Activated T-helper 1 cell treated with Interleukin-2 at 50 U/mL for 16 hours (primary cell): ENCODE measurements around the gene B4GAT1.
"Not testable (repeated sequence)": the region's sequence is repeated elsewhere in the genome, so short reads cannot be mapped to it uniquely, and the experiment has no call there.

Experiments used
- DNase-seq: peaks from one replicate; pipeline ENCODE4 v3.0.0-alpha.2; 2020; ENCODE audit warnings: low read depth

The B4GAT1 gene

GRCh38 chr11:66363187-66363601, 15.8 kb upstream of the B4GAT1 start:
- no peak for DNase-seq

GRCh38 chr11:66362481-66363147, 15.2 kb upstream of the B4GAT1 start:
- DNase-seq: no peak

GRCh38 chr11:66361502-66361941, 14.1 kb upstream of the B4GAT1 start:
- no peak for DNase-seq

- DNase-seq: no peak
Measured at GRCh38 chr11:66360406-66361073, 13.1 kb upstream of the B4GAT1 start.

GRCh38 chr11:66359662-66360087, 12.2 kb upstream of the B4GAT1 start:
- no peak for DNase-seq

DNA sequence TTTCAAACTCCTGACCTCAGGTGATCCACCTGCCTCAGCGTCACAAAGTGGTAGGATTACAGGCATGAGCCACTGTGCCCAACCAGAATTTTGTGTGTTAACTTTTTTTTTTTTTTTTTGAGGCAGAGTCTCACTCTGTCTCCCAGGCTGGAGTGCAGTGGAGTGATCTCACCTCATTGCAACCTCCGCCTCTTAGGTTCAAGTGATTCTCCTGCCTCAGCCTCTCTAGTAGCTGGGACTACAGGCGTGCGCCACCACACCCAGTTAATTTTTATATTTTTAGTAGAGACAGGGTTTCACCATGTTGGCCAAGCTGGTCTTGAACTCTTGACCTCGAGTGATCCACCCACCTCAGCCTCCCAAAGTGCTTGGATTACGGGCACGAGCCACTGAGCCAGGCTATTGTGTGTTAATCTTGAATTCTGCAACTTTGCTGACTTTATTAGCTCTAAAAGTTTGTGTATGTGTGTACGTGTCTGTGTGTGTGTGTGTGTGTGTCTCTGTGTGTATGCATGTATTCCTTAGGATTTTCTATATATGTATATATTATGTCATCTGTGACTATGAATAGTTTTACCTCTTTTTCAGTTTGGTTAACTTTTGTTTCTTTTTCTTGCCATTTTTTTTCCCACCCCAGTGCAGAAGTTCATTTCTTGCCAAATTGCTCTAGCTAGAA, 3.3 kb upstream of the B4GAT1 start:
- DNase-seq: not testable (repeated sequence)

DNA sequence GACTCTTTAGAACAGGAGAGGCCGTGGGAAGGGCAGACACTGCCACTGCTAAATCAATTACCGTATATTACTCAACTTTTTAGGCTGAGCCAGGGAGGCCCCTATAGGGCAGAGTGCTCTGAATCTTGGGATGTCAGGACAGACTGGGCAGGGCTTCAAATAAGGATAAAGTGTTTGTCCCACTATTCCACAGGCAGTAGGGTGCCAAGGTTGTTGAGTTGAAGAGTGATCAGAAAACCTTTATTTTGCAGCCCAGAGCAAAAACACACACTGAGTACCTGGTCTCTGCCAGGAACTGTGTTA, 1.6 kb upstream of the B4GAT1 start:
- DNase-seq: no peak

DNA sequence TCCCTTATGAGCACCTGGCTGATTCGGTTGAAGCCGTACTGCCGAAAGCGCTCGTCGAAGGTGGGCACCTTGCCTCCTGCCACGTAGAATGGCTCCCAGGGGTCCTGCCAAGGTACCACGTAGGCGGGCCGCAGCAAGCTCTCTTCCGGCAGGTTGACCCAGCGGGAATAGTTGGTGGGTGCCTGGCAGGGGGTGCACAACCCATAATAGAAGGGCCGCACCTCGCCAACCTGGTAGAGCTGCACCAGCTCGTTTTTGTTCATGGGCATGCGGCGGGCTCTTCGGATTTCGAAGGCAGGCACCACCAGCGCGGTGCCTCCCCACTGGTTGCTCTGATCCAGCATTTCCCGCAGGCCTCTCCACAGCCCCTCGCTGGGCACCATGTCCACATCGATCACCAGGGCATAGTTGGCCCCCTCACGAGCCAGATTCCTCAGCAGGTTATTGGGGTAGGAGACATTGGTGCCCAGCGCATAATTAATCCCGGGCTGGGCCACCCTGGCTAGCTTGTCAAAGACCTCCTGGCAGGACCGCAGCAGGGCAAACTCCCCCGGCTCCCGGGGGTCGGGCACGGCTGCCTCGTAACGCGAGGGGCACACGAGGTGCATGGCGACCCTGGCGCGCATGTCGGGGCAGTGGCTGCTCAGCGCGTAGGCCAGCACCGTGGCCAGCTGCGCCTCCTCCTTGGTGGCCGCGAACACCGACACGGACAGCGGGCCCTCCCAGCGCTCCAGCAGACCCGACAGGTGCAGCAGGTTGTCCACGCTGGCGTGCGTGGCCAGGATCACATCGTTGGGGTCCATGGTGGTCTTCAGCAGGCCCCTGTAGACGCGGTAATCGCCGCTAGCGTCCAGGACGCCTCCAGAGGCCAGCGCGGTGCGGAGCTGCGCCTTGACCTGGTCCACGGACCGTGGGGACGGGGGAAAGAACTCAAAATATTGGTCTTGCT, 679 bp downstream of the B4GAT1 start:
- DNase-seq: no peak

- no peak for DNase-seq
Measured at GRCh38 chr11:66345316-66345649, 2.1 kb downstream of the B4GAT1 start.

DNA sequence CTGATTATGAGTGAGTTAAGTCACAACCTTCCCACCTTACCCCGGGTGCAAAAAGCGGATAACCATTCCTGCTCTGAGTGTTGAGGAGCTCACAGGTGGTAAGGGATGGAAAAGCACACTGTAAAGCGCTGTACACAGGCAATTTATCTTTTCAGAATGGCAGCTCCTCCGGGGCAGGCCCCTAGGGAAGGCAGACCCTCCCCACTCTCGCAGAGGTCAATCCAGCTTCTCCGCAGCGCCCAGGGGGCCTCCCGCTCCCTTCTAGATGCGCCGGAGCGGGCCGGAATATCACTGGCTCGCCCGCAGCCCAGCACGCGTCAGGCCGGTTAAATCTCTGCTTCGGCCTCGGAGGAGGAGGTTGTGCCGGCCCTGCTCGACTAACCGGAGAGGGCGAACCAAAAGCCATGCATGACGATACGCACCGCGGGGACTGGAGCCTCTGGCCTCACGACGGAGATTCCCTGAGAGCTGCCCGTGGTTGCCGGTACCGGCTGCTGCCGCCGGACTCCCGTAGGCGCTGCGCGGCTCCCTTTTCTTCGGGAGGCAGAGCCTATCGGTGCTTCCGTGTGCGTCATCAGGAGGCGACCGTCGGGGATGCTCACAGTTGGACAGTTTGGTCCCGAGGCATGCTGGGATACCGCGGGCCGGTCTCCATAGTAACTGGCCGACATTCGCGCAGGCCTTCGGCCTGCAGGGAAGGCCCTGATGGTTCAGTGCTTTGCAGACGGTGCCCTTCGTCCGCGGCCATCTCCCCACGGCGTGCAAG, 2.7 kb downstream of the B4GAT1 start, which contains the start of gene BRMS1:
TSS of gene BRMS1 (minus strand) at position 555 of the 766 bp plus-strand sequence. CDS start 2,870 bp downstream, outside the sequence.
- DNase-seq: peak; percentile 89

- DNase-seq: no peak
Measured at GRCh38 chr11:66343176-66343575, 4.3 kb downstream of the B4GAT1 start.

DNA sequence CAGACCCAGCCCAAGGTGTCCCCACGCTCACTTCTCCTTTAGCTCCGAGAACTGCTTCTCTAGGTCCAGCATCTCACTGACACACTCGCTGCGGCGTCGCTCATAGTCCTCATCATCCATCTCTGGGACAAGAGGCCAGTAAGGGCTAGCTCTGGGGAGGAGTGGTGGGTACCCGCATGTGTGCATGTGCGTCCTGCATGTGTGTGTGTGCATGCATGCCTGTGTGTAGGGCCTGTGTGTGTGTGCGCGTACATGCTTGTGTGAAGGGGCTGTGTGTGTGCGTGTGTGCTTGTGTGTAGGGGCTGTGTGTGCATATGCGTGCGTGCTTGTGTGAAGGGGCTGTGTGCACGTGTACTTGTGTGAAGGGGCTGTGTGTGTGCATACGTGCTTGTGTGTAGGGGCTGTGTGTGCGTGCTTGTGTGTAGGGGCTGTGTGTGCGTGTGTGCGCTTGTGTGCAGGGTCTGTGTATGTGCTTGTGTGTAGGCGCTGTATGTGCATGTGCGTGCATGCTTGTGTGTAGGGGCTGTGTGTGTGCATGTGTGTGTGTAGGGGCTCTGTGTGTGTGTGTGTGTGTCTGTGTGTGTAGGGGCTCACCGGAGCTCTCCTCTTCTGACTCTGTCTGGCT, 5.8 kb downstream of the B4GAT1 start:
- no peak for DNase-seq

- no peak for DNase-seq
Measured at GRCh38 chr11:66340596-66341501, 6.6 kb downstream of the B4GAT1 start.

GRCh38 chr11:66339686-66340483, 7.5 kb downstream of the B4GAT1 start:
- DNase-seq: no peak

- no peak for DNase-seq
Measured at GRCh38 chr11:66339162-66339675, 8.2 kb downstream of the B4GAT1 start.

DNA sequence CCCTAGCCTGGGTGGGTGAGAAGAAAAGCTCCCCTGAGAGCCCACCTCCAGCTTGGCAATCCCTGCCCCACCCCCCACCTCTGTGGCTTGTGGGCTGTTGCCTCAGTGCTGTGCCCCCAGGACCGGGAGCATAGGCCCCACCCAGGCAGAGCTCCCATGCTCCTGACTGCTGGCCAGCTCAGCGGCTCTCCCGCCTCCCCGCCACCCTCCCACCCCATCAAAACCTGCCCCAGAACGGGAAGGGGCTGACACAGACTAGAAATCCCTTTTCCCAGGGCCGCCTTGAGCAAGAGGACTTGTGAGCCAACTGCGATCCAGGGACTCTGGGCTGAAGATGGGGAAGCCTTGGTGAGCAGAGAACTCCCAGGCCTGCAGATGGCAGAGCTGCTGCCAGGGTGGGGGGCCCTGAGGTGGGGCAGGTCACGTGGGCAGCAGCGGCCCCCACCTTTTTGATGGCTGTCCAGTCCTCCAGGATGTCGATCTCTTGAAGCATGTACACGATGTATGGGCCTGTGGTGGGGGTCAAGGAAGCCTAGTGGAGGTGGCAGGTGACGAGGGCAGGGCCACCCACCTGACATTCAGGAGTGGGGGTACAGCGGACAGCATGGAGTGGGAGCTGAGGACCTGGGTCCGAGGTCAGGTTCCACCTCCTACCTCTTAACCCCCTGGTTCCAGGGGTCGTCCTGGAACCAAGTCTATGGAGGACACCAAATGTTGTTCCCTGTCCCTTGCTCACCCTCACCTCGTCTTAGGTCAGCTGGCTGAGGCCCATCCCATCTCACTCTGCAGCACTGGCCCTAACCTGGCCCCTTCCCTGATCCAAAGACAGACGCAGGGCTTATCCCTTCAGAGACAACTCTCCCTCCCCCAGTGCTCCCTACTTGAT, 8.9 kb downstream of the B4GAT1 start:
- no peak for DNase-seq

GRCh38 chr11:66337103-66337899, 10.1 kb downstream of the B4GAT1 start:
- DNase-seq: no peak
